Mesenchymal stem cell (in vitro differentiated cells and primary cell): ENCODE data around the gene NFILZ.

Source experiments
- DNase-seq: peaks from one replicate; pipeline ENCODE4 v3.0.0-alpha.2; 2013
- H2AFZ ChIP-seq: one replicate; pipeline ENCODE4 v1.6.1; 2013; ENCODE audit warnings: low read depth, mild to moderate bottlenecking, control low read depth, inconsistent platforms, low read length, moderate library complexity
- H2AK5ac ChIP-seq: 2 replicates; pipeline ENCODE4 v1.6.1; 2013; ENCODE audit warnings: low read length, moderate library complexity, mild to moderate bottlenecking, inconsistent platforms; ENCODE audit not compliant: severe bottlenecking
- H2BK120ac ChIP-seq: one replicate; pipeline ENCODE4 v1.6.1; 2013; ENCODE audit warnings: low read depth, mild to moderate bottlenecking, inconsistent platforms, low read length, moderate library complexity
- H2BK12ac ChIP-seq, 2 experiments: one replicate each; pipeline ENCODE4 v1.6.1; 2013; ENCODE audit warnings: inconsistent platforms in 2 of 2, low read length in 2 of 2, mild to moderate bottlenecking in 2 of 2, moderate library complexity in 2 of 2, control low read depth in 1 of 2
- H2BK15ac ChIP-seq: one replicate; pipeline ENCODE4 v1.6.1; 2013; ENCODE audit warnings: mild to moderate bottlenecking, low read depth, inconsistent platforms; ENCODE audit not compliant: poor library complexity, severe bottlenecking
- H2BK5ac ChIP-seq: 2 replicates; pipeline ENCODE4 v1.6.1; 2013; ENCODE audit warnings: low read depth, mild to moderate bottlenecking, low read length, control low read depth, inconsistent platforms; ENCODE audit not compliant: poor library complexity, severe bottlenecking
- H3K14ac ChIP-seq, 2 experiments: one replicate each; pipeline ENCODE4 v1.6.1; 2013; ENCODE audit warnings: inconsistent platforms in 2 of 2, low read length in 2 of 2, control low read depth in 1 of 2, mild to moderate bottlenecking in 1 of 2, moderate library complexity in 1 of 2
- H3K18ac ChIP-seq, 2 experiments: one replicate each; pipeline ENCODE4 v1.6.1; 2013; ENCODE audit warnings: inconsistent platforms in 2 of 2, low read length in 2 of 2, control low read depth in 1 of 2, low read depth in 1 of 2, mild to moderate bottlenecking in 1 of 2
- H3K23ac ChIP-seq, 2 experiments: one replicate each; pipeline ENCODE4 v1.6.1; 2013; ENCODE audit warnings: inconsistent platforms in 2 of 2, low read length in 2 of 2, mild to moderate bottlenecking in 2 of 2, moderate library complexity in 2 of 2, control low read depth in 1 of 2
- H3K27ac ChIP-seq: 2 replicates; pipeline ENCODE4 v1.5.1; 2013; ENCODE audit warnings: mild to moderate bottlenecking, moderate library complexity, low read length, control low read depth, inconsistent platforms; ENCODE audit not compliant: poor library complexity, severe bottlenecking
- H3K27me3 ChIP-seq, 2 experiments: 2 replicates each; pipeline versions ENCODE4 v1.6.1 to v1.7.0; 2013; ENCODE audit warnings: low read length in 2 of 2, mild to moderate bottlenecking in 2 of 2, moderate library complexity in 2 of 2, control low read depth in 1 of 2, inconsistent platforms in 1 of 2; ENCODE audit not compliant: control insufficient read depth in 1 of 2, insufficient read depth in 1 of 2
- H3K36me3 ChIP-seq, 2 experiments: 2 replicates each; pipeline versions ENCODE4 v1.6.1 to v1.7.0; 2013; ENCODE audit warnings: low read length in 2 of 2, control low read depth in 1 of 2, inconsistent platforms in 1 of 2, low read depth in 1 of 2, mild to moderate bottlenecking in 1 of 2; ENCODE audit not compliant: insufficient read depth in 2 of 2, control insufficient read depth in 1 of 2
- H3K4ac ChIP-seq, 2 experiments: one replicate each; pipeline ENCODE4 v1.6.1; 2013; ENCODE audit warnings: inconsistent platforms in 2 of 2, low read length in 2 of 2, mild to moderate bottlenecking in 2 of 2, moderate library complexity in 2 of 2, control low read depth in 1 of 2, low read depth in 1 of 2
- H3K4me1 ChIP-seq: 2 replicates; pipeline ENCODE4 v1.6.1; 2013; ENCODE audit warnings: low read depth, low read length, control low read depth; ENCODE audit not compliant: control insufficient read depth, insufficient read depth
- H3K4me2 ChIP-seq: 2 replicates; pipeline ENCODE4 v1.6.1; 2013; ENCODE audit warnings: low read length, mild to moderate bottlenecking, inconsistent platforms; ENCODE audit not compliant: poor library complexity, severe bottlenecking
- H3K4me3 ChIP-seq, 2 experiments: 2 replicates each; pipeline versions ENCODE4 v1.5.1 to v1.7.0; 2013; ENCODE audit warnings: low read length in 2 of 2, mild to moderate bottlenecking in 2 of 2, control low read depth in 1 of 2, low read depth in 1 of 2; ENCODE audit not compliant: insufficient read depth in 1 of 2
- H3K79me1 ChIP-seq: replicated peaks from 2 replicates; pipeline ENCODE4 v1.6.1; 2013; ENCODE audit warnings: mild to moderate bottlenecking, control low read depth, low read length, inconsistent platforms; ENCODE audit not compliant: poor library complexity, severe bottlenecking
- H3K9ac ChIP-seq: 2 replicates; pipeline ENCODE4 v1.7.0; 2013; ENCODE audit warnings: mild to moderate bottlenecking, low read length, moderate library complexity
- H3K9me3 ChIP-seq: 2 replicates; pipeline ENCODE4 v1.7.0; 2013; ENCODE audit warnings: mild to moderate bottlenecking, low read length; ENCODE audit not compliant: control insufficient read depth
- H4K8ac ChIP-seq: one replicate; pipeline ENCODE4 v1.6.1; 2013; ENCODE audit warnings: inconsistent platforms, mild to moderate bottlenecking, low read length, moderate library complexity
- H4K91ac ChIP-seq: one replicate; pipeline ENCODE4 v1.6.1; 2013; ENCODE audit warnings: mild to moderate bottlenecking, low read length, inconsistent platforms
- WGBS: methylation state at CpG from one replicate; pipeline ENCODE4 v1.1.7; 2013; ENCODE audit warnings: mixed read lengths; 5-methylcytosine and 5-hydroxymethylcytosine counted together

NFILZ gene

DNA sequence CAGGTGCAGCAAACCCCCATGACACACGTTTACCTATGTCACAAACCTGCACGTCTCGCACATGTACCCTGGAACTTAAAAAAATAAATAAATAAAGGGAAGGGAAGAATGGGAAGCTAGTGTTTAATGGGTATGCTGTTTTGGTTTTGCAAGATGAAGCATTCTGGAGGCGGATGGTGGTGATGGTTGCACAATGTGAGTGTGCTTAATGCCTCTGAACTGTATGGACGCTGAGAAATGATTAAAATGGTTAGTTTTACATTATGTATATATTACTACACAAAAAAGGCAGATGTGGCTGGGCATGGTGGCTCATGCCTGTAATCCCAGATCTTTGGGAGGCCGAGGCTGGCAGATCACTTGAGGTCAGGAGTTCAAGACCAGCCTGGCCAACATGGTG lies 17.8 kb downstream of the NFILZ start:
- H3K23ac ChIP-seq, result no peak overlapping the region
- WGBS, result 84% methylated on average over 5 of the region's 6 CpGs
- H3K9me3 ChIP-seq, result no peaks in the 10 kb centered on the region
- H3K4me2 ChIP-seq, result no peak overlapping the region
- no peak overlapping the region for H2AK5ac ChIP-seq
- no peak overlapping the region for H3K27ac ChIP-seq
- no peak overlapping the region for H2AFZ ChIP-seq
- no peak overlapping the region for H3K4me3 ChIP-seq
- H2BK12ac ChIP-seq, result no peak overlapping the region
- H4K91ac ChIP-seq, result no peak overlapping the region
- no peak overlapping the region for H3K4ac ChIP-seq
- H3K36me3 ChIP-seq, result no peaks in the 10 kb centered on the region
- no peak overlapping the region for H2BK120ac ChIP-seq
- DNase-seq, result no peak
- no peak overlapping the region for H4K8ac ChIP-seq
- no peak overlapping the region for H2BK5ac ChIP-seq
- no peak overlapping the region for H2BK15ac ChIP-seq
- peaks cover 7 to 29% of the 10 kb centered on the region in 2 experiments for H3K27me3 ChIP-seq
- H3K9ac ChIP-seq, result no peak overlapping the region
- H3K14ac ChIP-seq, result no peak overlapping the region
- no peaks in the 10 kb centered on the region for H3K4me1 ChIP-seq
- no peaks in the 10 kb centered on the region for H3K79me1 ChIP-seq
- H3K18ac ChIP-seq, result no peak overlapping the region

DNA sequence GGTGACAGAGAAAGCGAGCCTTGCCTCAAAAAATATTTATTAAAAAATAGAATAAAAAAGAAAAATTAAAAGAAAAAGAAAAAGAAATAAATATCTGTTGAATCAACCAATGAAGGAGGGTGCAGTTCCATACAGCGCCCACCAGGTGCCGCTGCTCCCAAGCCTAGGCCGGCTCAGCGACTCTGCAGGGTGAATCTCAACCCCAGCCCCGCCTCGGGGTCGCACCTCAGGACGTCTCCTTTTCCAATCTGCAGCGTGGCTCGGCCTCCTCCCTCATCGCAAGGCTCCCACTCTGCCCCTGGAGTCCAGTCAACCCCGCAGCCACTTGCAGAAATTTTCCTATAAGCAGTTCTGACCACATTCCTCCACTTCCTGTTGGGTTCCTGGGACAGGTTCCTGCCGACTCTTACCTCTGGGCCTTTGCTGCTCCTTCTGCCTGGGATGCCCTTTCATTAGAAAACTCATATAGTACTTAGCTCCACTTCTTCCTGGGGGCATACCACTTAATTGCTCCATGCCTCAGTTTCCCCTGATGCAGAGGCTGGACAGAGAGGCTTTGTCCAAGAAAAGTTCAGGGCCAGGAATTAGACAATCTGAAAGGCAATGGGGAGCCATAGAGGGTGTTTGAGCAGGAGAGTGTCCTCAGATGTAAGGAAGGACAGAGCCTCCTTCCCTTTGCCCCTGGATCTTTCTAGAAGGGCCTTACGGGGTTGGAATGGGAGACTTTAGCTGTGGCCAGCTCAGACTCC lies 24.3 kb downstream of the NFILZ start:
- Histone ChIP-seq H3K4me2 (peak overlapping the region; percentile 66), H3K27me3 (peaks cover 18 to 35% of the 10 kb centered on the region in 2 experiments), H3K18ac (no peak overlapping the region), H3K4me1 (peaks cover 4% of the 10 kb centered on the region), H4K91ac (no peak overlapping the region), H2BK5ac (no peak overlapping the region), H3K9me3 (no peaks in the 10 kb centered on the region), H3K14ac (no peak overlapping the region), H4K8ac (no peak overlapping the region), H3K9ac (no peak overlapping the region), H3K79me1 (no peaks in the 10 kb centered on the region), H2AFZ (no peak overlapping the region), H3K23ac (no peak overlapping the region), H3K4ac (no peak overlapping the region), H2BK15ac (no peak overlapping the region), H3K36me3 (no peaks in the 10 kb centered on the region), H3K27ac (no peak overlapping the region), H2AK5ac (no peak overlapping the region), H2BK12ac (no peak overlapping the region), H3K4me3 (peak overlapping the region in 1 of 2 experiments; percentile 41), H2BK120ac (no peak overlapping the region)
- peak; percentile 34 for DNase-seq
- 10% methylated on average over 14 of the region's 15 CpGs for WGBS

DNA sequence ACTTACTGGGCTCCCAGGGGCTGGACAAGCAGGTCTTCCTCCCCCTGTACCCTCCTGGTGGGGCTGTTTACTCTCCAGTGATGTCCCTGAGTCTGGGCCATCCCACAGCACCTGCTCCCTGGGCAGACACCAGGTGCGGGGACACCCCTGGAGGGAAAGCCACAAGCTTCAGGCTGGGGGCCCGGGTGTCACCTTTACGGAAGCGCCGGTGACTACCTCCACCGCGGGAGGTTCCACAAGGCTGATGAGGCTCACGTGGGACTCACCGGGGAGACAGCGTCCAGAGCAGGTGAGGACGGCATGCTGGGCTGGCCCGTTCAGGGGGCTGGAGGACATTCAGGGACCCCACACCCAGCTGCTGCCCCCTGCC lies 24.9 kb downstream of the NFILZ start:
- H3K9ac ChIP-seq, result no peak overlapping the region
- WGBS, result 89% methylated on average over 12 of the region's 12 CpGs
- H3K9me3 ChIP-seq, result no peaks in the 10 kb centered on the region
- no peak overlapping the region for H4K8ac ChIP-seq
- no peak overlapping the region for H2BK5ac ChIP-seq
- H2AFZ ChIP-seq, result no peak overlapping the region
- H3K14ac ChIP-seq, result no peak overlapping the region
- H3K18ac ChIP-seq, result no peak overlapping the region
- no peak overlapping the region for H2BK12ac ChIP-seq
- peaks cover 4% of the 10 kb centered on the region for H3K4me1 ChIP-seq
- H3K4ac ChIP-seq, result no peak overlapping the region
- H3K4me2 ChIP-seq, result no peak overlapping the region
- no peak overlapping the region for H2BK15ac ChIP-seq
- H2BK120ac ChIP-seq, result no peak overlapping the region
- H3K27ac ChIP-seq, result no peak overlapping the region
- peaks cover 22 to 41% of the 10 kb centered on the region in 2 experiments for H3K27me3 ChIP-seq
- H4K91ac ChIP-seq, result no peak overlapping the region
- H3K79me1 ChIP-seq, result no peaks in the 10 kb centered on the region
- H3K36me3 ChIP-seq, result no peaks in the 10 kb centered on the region
- DNase-seq, result no peak
- no peak overlapping the region for H3K4me3 ChIP-seq
- no peak overlapping the region for H2AK5ac ChIP-seq
- no peak overlapping the region for H3K23ac ChIP-seq

DNA sequence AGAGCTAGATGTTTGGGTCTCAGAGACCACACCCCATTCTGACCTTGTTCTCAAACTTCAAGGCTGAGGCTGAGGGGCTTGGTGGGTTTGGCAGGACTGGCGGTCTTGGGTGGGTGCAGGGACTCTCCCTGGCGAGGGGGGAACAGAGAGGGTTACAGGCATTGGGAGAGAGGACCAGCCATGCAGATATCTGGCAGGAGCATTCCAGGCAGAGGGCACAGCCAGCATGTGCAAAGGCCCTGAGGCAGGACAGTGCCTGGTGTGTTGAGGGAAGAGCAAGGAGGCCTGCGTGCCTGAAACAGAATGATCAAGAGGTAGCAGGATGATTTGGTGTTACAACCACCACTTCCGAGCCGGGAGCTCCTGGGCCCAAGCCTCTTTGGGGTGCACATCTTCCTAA lies 27.4 kb downstream of the NFILZ start:
- H3K4me1 ChIP-seq, result peaks cover 4% of the 10 kb centered on the region
- no peak overlapping the region for H3K23ac ChIP-seq
- no peak overlapping the region for H3K9ac ChIP-seq
- no peak overlapping the region for H2BK120ac ChIP-seq
- H4K91ac ChIP-seq, result no peak overlapping the region
- no peak overlapping the region for H4K8ac ChIP-seq
- WGBS, result 69% methylated on average over 5 of the region's 5 CpGs
- no peak overlapping the region for H3K4ac ChIP-seq
- H2BK5ac ChIP-seq, result no peak overlapping the region
- no peaks in the 10 kb centered on the region for H3K79me1 ChIP-seq
- H2AFZ ChIP-seq, result no peak overlapping the region
- no peak overlapping the region for H2BK15ac ChIP-seq
- H3K27me3 ChIP-seq, result peaks cover 22 to 48% of the 10 kb centered on the region in 2 experiments
- no peaks in the 10 kb centered on the region for H3K36me3 ChIP-seq
- no peak overlapping the region for H2AK5ac ChIP-seq
- no peak overlapping the region for H3K27ac ChIP-seq
- H3K9me3 ChIP-seq, result peaks cover 2% of the 10 kb centered on the region
- no peak overlapping the region for H3K18ac ChIP-seq
- DNase-seq, result no peak
- H3K4me3 ChIP-seq, result no peak overlapping the region
- no peak overlapping the region for H3K4me2 ChIP-seq
- no peak overlapping the region for H2BK12ac ChIP-seq
- no peak overlapping the region for H3K14ac ChIP-seq
